Measurements from ENCODE around the gene KLHL21. TPM values are rescaled to one million over a fixed set of nuclear protein-coding genes. Genes with fewer than 3 reads are reported as not detected.

Gene KLHL21
- total and polyA plus RNA-seq, 4 donors, result 8.7 to 30.4 (median 16.6) TPM

- 66% methylated on average over 29 of the region's 29 CpGs for WGBS
- Histone ChIP-seq H3K27ac (ENCODE audit: low read depth in 1 of 2, low read length in 2 of 2) (no peak overlapping the region), H3K4me1 (ENCODE audit: control insufficient read depth in 4 of 4, insufficient read depth in 4 of 4, low read length in 3 of 4) (no peaks in the 10 kb centered on the region), H3K9ac (ENCODE audit: low read depth in 1 of 2, low read length in 2 of 2) (no peak overlapping the region), H3K4me3 (ENCODE audit: low read depth in 1 of 3, low read length in 3 of 3) (no peak overlapping the region), H3K36me3 (ENCODE audit: control insufficient read depth in 4 of 4, insufficient read depth in 3 of 4, low read depth in 1 of 4, low read length in 3 of 4) (peaks cover 20 to 71% (median 37%) of the 10 kb centered on the region in 4 donors), H3K9me3 (ENCODE audit: control insufficient read depth in 4 of 4, low read length in 3 of 4) (no peaks in the 10 kb centered on the region), H3K27me3 (ENCODE audit: control insufficient read depth in 4 of 4, insufficient read depth in 4 of 4, low read length in 3 of 4) (no peaks in the 10 kb centered on the region)
- TF ChIP-seq TAF1 (conservative IDR thresholded peaks at IDR 0.05) (no peak), NR2F2 (IDR thresholded peaks at IDR 0.05) (no peak), SP1 (IDR thresholded peaks at IDR 0.05) (no peak), RXRA (IDR thresholded peaks at IDR 0.05) (peak in 1 of 2 donors; percentile 32), ZBTB33 (IDR thresholded peaks at IDR 0.05) (no peak), RAD21 (IDR thresholded peaks at IDR 0.05) (peak; percentile 80 to 92), HNF4G (IDR thresholded peaks at IDR 0.05) (no peak), JUND (IDR thresholded peaks at IDR 0.05) (no peak), FOXA2 (IDR thresholded peaks at IDR 0.05) (no peak), YY1 (IDR thresholded peaks at IDR 0.05) (no peak), EGR1 (IDR thresholded peaks at IDR 0.05; ENCODE audit: low read depth in 2 of 2) (no peak), GABPA (IDR thresholded peaks at IDR 0.05 in 1 of 2, conservative IDR thresholded peaks at IDR 0.05 in 1 of 2) (no peak), HNF4A (conservative IDR thresholded peaks at IDR 0.05) (peak in 1 of 2 donors; percentile 53)
- TF ChIP-seq, protein P1, sequence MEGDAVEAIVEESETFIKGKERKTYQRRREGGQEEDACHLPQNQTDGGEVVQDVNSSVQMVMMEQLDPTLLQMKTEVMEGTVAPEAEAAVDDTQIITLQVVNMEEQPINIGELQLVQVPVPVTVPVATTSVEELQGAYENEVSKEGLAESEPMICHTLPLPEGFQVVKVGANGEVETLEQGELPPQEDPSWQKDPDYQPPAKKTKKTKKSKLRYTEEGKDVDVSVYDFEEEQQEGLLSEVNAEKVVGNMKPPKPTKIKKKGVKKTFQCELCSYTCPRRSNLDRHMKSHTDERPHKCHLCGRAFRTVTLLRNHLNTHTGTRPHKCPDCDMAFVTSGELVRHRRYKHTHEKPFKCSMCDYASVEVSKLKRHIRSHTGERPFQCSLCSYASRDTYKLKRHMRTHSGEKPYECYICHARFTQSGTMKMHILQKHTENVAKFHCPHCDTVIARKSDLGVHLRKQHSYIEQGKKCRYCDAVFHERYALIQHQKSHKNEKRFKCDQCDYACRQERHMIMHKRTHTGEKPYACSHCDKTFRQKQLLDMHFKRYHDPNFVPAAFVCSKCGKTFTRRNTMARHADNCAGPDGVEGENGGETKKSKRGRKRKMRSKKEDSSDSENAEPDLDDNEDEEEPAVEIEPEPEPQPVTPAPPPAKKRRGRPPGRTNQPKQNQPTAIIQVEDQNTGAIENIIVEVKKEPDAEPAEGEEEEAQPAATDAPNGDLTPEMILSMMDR (IDR thresholded peaks at IDR 0.05; ENCODE audit: low read depth, low read length, missing input control), result peak; percentile 57
- DNase-seq (ENCODE audit: low spot score), result peak; percentile 66
Observed at GRCh38 chr1:6634371-6635052, 31.8 kb upstream of the KLHL21 start.

DNA sequence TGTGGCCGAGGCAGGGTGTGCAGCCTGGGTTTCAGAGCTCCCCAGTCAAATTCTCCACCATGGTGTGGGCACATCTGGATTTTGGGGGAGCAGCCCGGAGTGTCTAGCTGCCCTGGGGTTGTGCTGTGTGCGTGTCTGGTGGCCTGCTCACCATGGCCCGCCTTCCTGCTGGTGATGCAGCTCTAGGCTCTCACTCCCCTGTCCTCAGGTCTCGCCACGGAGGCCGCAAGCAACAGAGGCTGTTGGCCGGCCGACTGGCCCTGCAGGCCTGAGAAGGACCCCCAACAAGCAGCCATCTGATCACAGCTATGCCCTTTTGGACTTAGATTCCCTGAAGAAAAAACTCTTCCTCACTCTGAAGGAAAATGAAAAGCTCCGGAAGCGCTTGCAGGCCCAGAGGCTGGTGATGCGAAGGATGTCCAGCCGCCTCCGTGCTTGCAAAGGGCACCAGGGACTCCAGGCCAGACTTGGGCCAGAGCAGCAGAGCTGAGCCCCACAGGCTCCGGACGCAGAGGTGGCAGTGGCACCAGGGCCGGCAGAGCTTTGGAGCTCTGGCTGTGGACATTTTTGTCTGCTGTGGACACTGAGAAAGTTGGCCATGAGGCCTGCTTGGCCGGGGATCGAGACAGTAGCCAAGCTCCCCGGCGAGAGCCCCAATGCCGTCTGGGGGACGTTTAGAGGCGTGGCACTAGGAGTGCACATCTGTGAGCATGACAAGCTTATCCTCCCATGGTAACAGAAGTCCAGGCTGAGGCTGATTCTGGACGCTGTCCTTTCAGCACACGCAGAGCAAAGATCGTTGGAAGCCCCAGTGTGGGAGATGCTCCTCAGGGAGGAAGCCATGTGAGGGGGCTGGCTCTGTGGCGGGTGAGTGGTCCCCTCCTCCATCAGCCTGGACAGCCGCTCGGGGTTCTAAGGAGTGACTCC, 30.2 kb upstream of the KLHL21 start:
- H3K27me3 ChIP-seq (ENCODE audit: control insufficient read depth in 4 of 4, insufficient read depth in 4 of 4, low read length in 3 of 4), result no peaks in the 10 kb centered on the region
- H3K27ac ChIP-seq (ENCODE audit: low read depth in 1 of 2, low read length in 2 of 2), result no peak overlapping the region
- no peak for TF ChIP-seq RAD21 (IDR thresholded peaks at IDR 0.05)
- TF ChIP-seq ATF3 (IDR thresholded peaks at IDR 0.05), result no peak
- no peak for TF ChIP-seq HNF4A (conservative IDR thresholded peaks at IDR 0.05)
- no peak for TF ChIP-seq YY1 (IDR thresholded peaks at IDR 0.05)
- no peak for TF ChIP-seq ZBTB33 (IDR thresholded peaks at IDR 0.05)
- TF ChIP-seq TAF1 (conservative IDR thresholded peaks at IDR 0.05), result no peak
- no peak for TF ChIP-seq GABPA (IDR thresholded peaks at IDR 0.05 in 1 of 2, conservative IDR thresholded peaks at IDR 0.05 in 1 of 2)
- no peak for TF ChIP-seq HNF4G (IDR thresholded peaks at IDR 0.05)
- TF ChIP-seq, protein P2, sequence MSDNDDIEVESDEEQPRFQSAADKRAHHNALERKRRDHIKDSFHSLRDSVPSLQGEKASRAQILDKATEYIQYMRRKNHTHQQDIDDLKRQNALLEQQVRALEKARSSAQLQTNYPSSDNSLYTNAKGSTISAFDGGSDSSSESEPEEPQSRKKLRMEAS (IDR thresholded peaks at IDR 0.05), result no peak
- no peak for TF ChIP-seq FOXA1 (IDR thresholded peaks at IDR 0.05)
- no peak for TF ChIP-seq FOXA2 (IDR thresholded peaks at IDR 0.05)
- TF ChIP-seq SP1 (IDR thresholded peaks at IDR 0.05), result no peak
- TF ChIP-seq JUND (IDR thresholded peaks at IDR 0.05), result no peak
- H3K9me3 ChIP-seq (ENCODE audit: control insufficient read depth in 4 of 4, low read length in 3 of 4), result no peaks in the 10 kb centered on the region
- no peak overlapping the region for H3K9ac ChIP-seq (ENCODE audit: low read depth in 1 of 2, low read length in 2 of 2)
- no peak for DNase-seq (ENCODE audit: low spot score)
- WGBS, result 92% methylated on average over 30 of the region's 30 CpGs
- H3K36me3 ChIP-seq (ENCODE audit: control insufficient read depth in 4 of 4, insufficient read depth in 3 of 4, low read depth in 1 of 4, low read length in 3 of 4), result peaks cover 16 to 67% (median 38%) of the 10 kb centered on the region in 4 donors
- no peaks in the 10 kb centered on the region for H3K4me1 ChIP-seq (ENCODE audit: control insufficient read depth in 4 of 4, insufficient read depth in 4 of 4, low read length in 3 of 4)
- no peak overlapping the region for H3K4me3 ChIP-seq (ENCODE audit: low read depth in 1 of 3, low read length in 3 of 3)
